A673 (cell line): Measurements from ENCODE around the gene FBXO48. TPM values are rescaled to one million over a fixed set of nuclear protein-coding genes. Genes with fewer than 3 reads are reported as not detected.

ENCODE experiments used
- BruUV-seq: library from RNA; stranded (reverse); fragments of 400-500 nt; replicated peaks from 2 replicates; lab custom pipeline; 2021; lab: Mats Ljungman, UMichigan
- CTCF ChIA-PET: fragments of 300-600 bp; sonication (Branson Sonifier 250); formaldehyde crosslinking; loops from one replicate; lab custom pipeline; 2022; ENCODE audit warnings: antibody characterized with exemption; lab: Charles Lee
- POLR2A ChIA-PET: fragments of 300-600 bp; sonication (Branson Sonifier 250); formaldehyde crosslinking; loops from one replicate; lab custom pipeline; 2022; ENCODE audit warnings: antibody characterized with exemption; ENCODE audit not compliant: low non-redundant PET; lab: Charles Lee
- DNase-seq: peaks from one replicate; pipeline ENCODE4 v3.0.0-alpha.2; 2015; ENCODE audit warnings: low spot score
- H3K27ac ChIP-seq: fragments of 200-600 bp; sonication (generic); 2 replicates; pipeline ENCODE4 v1.5.1; 2016; ENCODE audit warnings: mixed run types, low read depth, mild to moderate bottlenecking, mixed read lengths, antibody characterized with exemption, low read length; ENCODE audit not compliant: poor library complexity, severe bottlenecking
- H3K27me3 ChIP-seq: fragments of 200-600 bp; sonication (generic); replicated peaks from 2 replicates; pipeline ENCODE4 v1.6.1; 2017; ENCODE audit warnings: mixed run types, low read depth, mild to moderate bottlenecking, mixed read lengths, antibody characterized with exemption, low read length; ENCODE audit not compliant: insufficient read depth, poor library complexity
- H3K36me3 ChIP-seq: fragments of 200-600 bp; sonication (generic); 2 replicates; pipeline ENCODE4 v1.6.1; 2016; ENCODE audit warnings: mixed run types, mild to moderate bottlenecking, mixed read lengths, antibody characterized with exemption, low read length; ENCODE audit not compliant: insufficient read depth, poor library complexity, severe bottlenecking
- H3K4me1 ChIP-seq: fragments of 200-600 bp; sonication (generic); 2 replicates; pipeline ENCODE4 v1.6.1; 2017; ENCODE audit warnings: mixed run types, mild to moderate bottlenecking, mixed read lengths, antibody characterized with exemption, low read length; ENCODE audit not compliant: insufficient read depth, poor library complexity, severe bottlenecking
- H3K4me3 ChIP-seq: fragments of 200-600 bp; sonication (generic); 2 replicates; pipeline ENCODE4 v1.5.1; 2016; ENCODE audit warnings: low read depth, mixed run types, mild to moderate bottlenecking, mixed read lengths, low read length; ENCODE audit not compliant: poor library complexity, severe bottlenecking
- H3K9me3 ChIP-seq: fragments of 200-600 bp; sonication (generic); 2 replicates; pipeline ENCODE4 v1.6.1; 2016; ENCODE audit warnings: mixed run types, low read depth, mild to moderate bottlenecking, mixed read lengths, antibody characterized with exemption, low read length; ENCODE audit not compliant: poor library complexity, severe bottlenecking
- CTCF ChIP-seq: fragments of 300-800, 200-600 bp; sonication (generic); conservative IDR thresholded peaks from 2 replicates; pipeline ENCODE4 v1.5.1; 2017; ENCODE audit warnings: low read depth, mild to moderate bottlenecking, antibody characterized with exemption, low read length, moderate library complexity, mixed read lengths
- EZH2 ChIP-seq: fragments of 200-600 bp; sonication (generic); IDR thresholded peaks from 2 replicates; pipeline ENCODE4 v1.6.1; 2017; ENCODE audit warnings: borderline replicate concordance, low read depth, mild to moderate bottlenecking, mixed read lengths, antibody characterized with exemption, low read length; ENCODE audit not compliant: poor library complexity, severe bottlenecking
- intact Hi-C: fragments of 100-400 bp; cut with micrococcal nuclease; formaldehyde crosslinking; loops from one replicate; pipeline ENCODE4 v1.10.0; 2022; ENCODE audit not compliant: unreplicated experiment
- total RNA-seq: library from RNA; stranded (reverse); gene quantifications from 2 replicates; pipeline ENCODE4 v1.2.3, GENCODE V29; 2021

Gene FBXO48
- total RNA-seq, 1 experiment from 2014 or later = 2.0 TPM

- POLR2A ChIA-PET = no interaction called here
- Histone ChIP-seq H3K27ac (no peak overlapping the region), H3K36me3 (no peaks in the 10 kb centered on the region), H3K27me3 (no peaks in the 10 kb centered on the region), H3K4me3 (no peak overlapping the region), H3K9me3 (no peaks in the 10 kb centered on the region), H3K4me1 (no peaks in the 10 kb centered on the region)
- DNase-seq = peak; percentile 27
- intact Hi-C loops = no loop called here
- BruUV-seq = no TSS peak
- no peak for TF ChIP-seq CTCF
- no peak for TF ChIP-seq EZH2
- CTCF ChIA-PET = no interaction called here
Observed at GRCh38 chr2:68458981-68459380, 8.1 kb downstream of the FBXO48 start.

GRCh38 chr2:68456198-68456597 is 10.9 kb downstream of the FBXO48 start:
- H3K9me3 ChIP-seq = no peaks in the 10 kb centered on the region
- H3K27me3 ChIP-seq = no peaks in the 10 kb centered on the region
- no TSS peak for BruUV-seq
- no peak for TF ChIP-seq CTCF
- no peak for TF ChIP-seq EZH2
- no peaks in the 10 kb centered on the region for H3K36me3 ChIP-seq
- DNase-seq = no peak
- H3K4me1 ChIP-seq = no peaks in the 10 kb centered on the region
- intact Hi-C loops = no loop called here
- no peak overlapping the region for H3K27ac ChIP-seq
- H3K4me3 ChIP-seq = no peak overlapping the region
- CTCF ChIA-PET = no interaction called here
- POLR2A ChIA-PET = no interaction called here

- CTCF ChIA-PET = no interaction called here
- intact Hi-C loops = no loop called here
- POLR2A ChIA-PET = interaction anchor here (0.7 kb wide), 1 partner anchor 202 kb away, joined by 4 read pairs; the partner anchor contains the start of gene PPP3R1
- DNase-seq = no peak
- H3K27ac ChIP-seq = no peak overlapping the region
- BruUV-seq = no TSS peak
- H3K36me3 ChIP-seq = no peaks in the 10 kb centered on the region
- no peaks in the 10 kb centered on the region for H3K9me3 ChIP-seq
- TF ChIP-seq EZH2 (no peak), CTCF (no peak)
- no peak overlapping the region for H3K4me3 ChIP-seq
- H3K27me3 ChIP-seq = no peaks in the 10 kb centered on the region
- no peaks in the 10 kb centered on the region for H3K4me1 ChIP-seq
Observed at GRCh38 chr2:68454719-68455118, 12.4 kb downstream of the FBXO48 start.
